Right lobe of liver (tissue), 4 donors: Measurements from ENCODE around the gene LGALS9.

Experiments
- POLR2A ChIP-seq: fragments of 450-650 bp; IDR thresholded peaks from one replicate; pipeline ENCODE4 v1.6.1; 2017; ENCODE audit warnings: antibody characterized with exemption, mild to moderate bottlenecking
- TF ChIP-seq, protein P1 (sequence below), 4 donors: fragments of 200-600 bp in 3 of 4; fragments of 450-650 bp in 1 of 4; IDR thresholded peaks; one replicate each; pipeline versions ENCODE4 v1.5.1 to v1.8.0; 2016 to 2022; ENCODE audit warnings: antibody characterized with exemption in 4 of 4, mild to moderate bottlenecking in 2 of 4
- donor health status: DM: no; HTN: no; CAD: no.
- donor health status: DM: no; HTN: no; CAD: no.
- donor health status: DM: no; HTN: yes; CAD: no.

DNA sequence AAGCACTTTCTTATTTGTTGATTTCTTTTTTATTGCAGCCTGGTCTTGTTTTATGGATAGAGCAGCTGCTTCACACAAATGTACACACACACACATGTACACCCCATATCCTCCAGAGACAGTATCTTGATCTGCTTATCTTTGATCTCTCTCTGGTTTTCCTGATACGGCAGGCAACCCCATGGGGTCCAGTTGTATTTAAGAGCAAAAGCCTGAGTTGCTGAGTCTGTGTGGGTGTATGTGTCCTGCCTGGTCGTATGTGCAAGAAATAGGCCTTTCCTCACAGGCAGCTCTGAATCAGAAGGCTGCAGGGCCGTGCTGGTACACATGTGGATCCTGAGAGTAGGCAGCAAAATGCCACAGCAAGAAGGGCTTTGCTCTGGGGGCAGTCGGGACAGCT lies 14.6 kb upstream of the LGALS9 start:
- TF ChIP-seq, protein P1, sequence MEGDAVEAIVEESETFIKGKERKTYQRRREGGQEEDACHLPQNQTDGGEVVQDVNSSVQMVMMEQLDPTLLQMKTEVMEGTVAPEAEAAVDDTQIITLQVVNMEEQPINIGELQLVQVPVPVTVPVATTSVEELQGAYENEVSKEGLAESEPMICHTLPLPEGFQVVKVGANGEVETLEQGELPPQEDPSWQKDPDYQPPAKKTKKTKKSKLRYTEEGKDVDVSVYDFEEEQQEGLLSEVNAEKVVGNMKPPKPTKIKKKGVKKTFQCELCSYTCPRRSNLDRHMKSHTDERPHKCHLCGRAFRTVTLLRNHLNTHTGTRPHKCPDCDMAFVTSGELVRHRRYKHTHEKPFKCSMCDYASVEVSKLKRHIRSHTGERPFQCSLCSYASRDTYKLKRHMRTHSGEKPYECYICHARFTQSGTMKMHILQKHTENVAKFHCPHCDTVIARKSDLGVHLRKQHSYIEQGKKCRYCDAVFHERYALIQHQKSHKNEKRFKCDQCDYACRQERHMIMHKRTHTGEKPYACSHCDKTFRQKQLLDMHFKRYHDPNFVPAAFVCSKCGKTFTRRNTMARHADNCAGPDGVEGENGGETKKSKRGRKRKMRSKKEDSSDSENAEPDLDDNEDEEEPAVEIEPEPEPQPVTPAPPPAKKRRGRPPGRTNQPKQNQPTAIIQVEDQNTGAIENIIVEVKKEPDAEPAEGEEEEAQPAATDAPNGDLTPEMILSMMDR (IDR thresholded peaks at IDR 0.05), result no peak
- TF ChIP-seq POLR2A, result no peak
